Stimulated activated CD8-positive, alpha-beta memory T cell treated with anti-CD3 and anti-CD28 coated beads, Interleukin-12 subunit alpha, Interleukin-12 subunit beta, amount 100 ng/mL, for 1 hour (primary cell): ENCODE data around the gene EHBP1L1.

Experiments
- DNase-seq: peaks from one replicate; pipeline ENCODE4 v3.0.0-alpha.2; 2020; ENCODE audit warnings: low read depth

Gene EHBP1L1

DNA sequence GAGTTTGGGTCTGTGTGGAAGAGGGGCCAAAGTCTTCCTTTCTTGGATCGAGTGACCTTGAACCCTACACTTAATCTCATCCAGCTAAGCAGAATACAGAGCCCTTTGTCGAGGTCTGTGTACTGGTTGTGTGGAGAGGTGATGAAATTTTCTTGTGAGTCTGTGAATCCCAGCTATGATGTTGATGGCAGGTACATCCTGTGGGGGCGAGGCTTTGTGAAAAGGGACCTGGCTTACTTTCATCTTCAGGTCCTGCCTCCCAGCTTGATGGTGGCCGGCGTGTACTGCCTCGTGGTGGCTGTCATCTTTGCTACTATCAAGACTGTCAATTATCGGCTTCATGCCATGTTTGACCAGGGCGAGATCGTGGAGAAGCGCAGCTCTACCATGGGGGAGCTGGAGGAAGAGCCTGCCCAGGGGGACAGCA is 40.7 kb downstream of the EHBP1L1 start:
- DNase-seq, result no peak

DNA sequence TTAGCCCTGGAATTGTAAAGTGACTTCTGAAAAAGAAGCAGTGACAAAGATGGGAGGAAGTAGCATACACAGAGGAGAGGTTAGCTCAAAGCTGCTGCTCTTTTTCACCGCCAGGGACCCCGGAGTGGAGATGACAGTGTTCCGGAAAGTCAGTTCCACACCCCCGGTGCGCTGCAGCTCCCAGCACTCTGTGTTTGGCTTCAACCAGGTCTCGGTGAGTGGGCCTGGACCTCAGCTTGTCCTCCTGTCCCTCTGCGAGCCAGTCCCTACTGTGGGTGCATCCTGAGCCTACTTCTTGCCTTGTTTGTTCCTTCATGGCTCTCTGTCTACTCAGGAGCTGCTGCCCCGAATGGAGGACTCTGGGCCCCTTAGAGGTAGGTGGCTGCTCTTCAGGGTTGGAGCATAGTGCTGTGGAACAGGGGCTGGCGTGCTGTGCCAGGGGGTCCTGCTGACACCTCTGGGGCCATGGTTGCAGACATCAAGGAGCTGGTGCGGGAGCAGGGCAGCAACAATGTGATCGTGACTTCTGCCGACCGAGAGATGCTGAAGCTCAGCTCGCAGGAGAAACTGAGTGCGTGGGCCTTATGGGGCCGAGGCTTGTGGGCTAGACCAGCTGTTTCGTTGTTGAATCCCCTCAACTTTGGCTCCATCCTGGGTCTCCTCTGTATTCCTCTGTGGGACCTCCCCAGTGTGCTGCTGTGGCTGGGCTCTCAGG is 41.4 kb downstream of the EHBP1L1 start:
- no peak for DNase-seq

DNA sequence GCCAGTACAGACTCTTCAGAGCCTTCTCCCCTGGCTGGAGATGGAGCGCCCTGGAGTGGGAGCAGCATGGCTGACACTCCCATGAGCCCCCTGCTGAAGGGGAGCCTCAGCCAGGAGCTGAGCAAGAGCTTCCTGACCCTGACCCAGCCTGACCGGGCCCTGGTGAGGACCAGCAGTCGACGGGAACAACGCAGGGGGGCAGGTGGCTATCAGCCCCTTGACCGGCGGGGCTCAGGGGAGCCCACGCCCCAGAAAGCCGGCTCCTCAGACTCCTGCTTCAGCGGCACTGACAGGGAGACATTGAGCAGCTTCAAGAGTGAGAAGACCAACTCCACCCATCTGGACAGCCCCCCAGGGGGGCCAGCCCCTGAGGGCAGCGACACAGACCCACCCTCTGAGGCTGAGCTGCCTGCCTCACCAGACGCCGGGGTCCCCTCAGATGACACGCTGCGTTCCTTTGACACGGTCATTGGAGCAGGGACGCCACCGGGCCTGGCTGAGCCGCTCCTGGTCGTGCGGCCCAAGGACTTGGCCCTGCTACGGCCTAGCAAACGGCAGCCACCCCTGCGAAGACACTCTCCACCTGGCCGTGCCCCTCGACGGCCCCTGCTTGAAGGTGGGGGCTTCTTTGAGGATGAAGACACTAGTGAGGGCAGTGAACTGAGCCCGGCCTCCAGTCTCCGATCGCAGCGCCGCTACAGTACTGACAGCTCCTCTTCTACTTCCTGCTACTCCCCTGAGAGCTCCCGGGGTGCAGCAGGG is 42.3 kb downstream of the EHBP1L1 start:
- no peak for DNase-seq

DNA sequence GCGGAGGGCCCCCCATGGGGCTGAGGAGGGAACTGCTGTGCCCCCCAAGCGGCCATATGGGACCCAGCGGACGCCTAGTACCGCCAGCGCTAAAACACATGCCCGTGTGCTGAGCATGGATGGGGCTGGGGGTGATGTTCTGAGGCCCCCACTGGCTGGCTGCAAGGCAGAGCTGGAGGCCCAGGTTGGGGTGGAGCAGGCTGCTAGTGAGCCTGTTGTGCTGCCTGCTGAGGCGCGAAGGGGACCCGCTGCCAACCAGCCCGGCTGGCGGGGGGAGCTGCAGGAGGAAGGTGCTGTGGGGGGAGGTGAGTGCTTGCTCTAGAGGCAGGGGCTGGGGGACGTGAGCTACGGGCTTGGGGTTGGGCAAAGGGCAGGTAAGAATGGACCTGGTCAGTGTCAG is 42.9 kb downstream of the EHBP1L1 start:
- DNase-seq, result no peak

DNA sequence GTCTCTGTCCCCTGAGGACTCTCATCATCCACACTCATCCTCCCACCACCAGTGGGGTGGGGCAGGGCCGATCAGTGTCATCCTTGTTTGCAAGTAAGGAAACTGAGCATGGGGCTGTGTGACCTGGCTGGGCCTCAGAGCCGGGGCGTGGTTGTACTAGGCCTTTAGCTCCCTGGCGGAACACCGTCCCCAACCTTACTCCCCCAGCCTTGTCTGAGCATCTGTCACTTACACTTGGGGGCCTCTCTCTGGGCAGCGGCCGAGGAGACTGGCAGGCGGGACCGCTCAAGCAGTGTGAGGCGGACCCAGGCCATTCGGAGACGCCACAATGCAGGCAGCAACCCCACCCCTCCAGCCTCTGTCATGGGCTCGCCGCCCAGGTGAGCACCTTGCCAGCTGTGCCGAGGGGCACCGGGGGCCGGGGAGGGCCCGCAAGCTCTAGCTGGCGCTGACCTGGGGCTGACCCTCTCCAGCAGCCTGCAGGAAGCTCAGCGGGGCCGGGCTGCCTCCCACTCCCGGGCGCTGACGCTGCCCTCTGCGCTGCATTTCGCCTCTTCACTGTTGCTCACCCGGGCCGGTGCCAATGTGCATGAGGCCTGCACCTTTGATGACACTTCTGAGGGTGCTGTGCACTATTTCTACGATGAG is 43.6 kb downstream of the EHBP1L1 start:
- DNase-seq, result no peak

DNA sequence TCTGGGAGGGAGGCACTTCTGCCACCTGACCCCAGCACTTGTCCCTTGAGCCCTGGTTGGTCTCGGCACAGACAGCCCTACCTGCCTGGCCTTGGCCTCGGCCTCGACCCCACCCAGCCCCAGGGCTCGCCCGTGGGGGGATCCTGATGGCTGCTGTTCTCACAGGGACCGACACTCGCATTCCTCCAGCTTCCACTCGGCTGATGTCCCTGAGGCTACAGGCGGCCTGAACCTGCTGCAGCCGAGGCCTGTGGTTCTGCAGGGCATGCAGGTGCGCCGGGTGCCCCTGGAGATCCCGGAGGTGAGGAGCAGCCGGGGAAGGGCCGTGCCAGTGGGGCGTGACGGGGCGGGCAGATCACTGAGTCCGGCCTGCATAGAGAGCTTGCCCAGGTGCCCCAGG is 44.8 kb downstream of the EHBP1L1 start:
- DNase-seq, result no peak

DNA sequence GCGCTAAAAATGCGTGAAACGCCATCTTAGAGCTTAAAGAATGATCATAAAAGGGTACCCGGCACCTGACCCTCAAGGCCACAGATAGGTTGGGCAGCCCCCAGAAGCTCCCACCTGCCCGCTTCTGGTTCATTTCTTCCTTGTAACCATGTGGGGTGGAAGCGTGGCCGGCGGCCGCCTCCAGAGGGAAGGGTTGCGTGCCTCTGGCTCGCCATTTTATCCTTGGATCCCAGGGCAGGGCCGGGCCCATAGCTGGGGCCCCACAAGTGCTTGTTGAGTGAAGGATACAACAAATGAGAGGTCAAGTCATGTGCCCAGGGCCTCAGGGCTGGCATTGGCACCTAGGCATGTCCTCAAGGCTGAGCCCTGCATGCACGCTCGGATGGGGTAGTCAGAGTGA is 45.6 kb downstream of the EHBP1L1 start:
- no peak for DNase-seq

DNA sequence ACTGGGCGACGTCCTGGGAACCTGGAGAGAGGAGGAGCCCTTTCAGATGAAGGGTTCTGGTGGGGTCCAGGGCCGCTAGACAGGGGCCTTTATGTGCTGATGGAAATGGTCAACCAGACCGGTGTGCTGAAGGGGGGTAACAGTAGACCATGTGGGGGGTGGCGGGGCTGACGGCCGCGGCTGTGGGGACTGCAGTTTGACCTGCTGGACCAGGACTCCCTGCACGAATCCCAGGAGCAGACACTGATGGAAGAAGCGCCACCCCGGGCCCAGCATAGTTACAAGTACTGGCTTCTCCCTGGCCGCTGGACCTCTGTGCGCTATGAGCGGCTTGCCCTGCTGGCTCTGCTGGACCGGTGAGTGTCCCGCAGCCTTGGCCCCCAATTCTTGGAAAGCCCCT is 46.2 kb downstream of the EHBP1L1 start:
- no peak for DNase-seq

DNA sequence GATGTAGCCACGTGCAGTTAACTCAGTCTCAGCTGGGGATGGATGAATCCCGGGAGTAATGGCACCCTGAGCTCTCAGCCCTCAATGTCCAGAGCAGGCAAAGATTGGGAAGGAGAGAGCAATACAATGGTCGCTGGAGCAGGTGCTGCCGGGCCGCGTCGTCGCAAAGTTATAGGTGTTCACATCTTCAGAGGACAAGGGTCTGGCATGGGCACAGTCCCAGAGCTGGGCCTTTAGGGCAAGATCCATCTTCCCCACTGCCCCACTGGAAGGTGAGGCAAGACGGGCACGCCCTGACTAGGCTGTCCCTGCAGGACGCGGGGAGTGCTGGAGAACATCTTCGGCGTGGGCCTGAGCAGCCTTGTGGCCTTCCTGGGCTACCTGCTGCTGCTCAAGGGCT is 47.3 kb downstream of the EHBP1L1 start:
- no peak for DNase-seq

DNA sequence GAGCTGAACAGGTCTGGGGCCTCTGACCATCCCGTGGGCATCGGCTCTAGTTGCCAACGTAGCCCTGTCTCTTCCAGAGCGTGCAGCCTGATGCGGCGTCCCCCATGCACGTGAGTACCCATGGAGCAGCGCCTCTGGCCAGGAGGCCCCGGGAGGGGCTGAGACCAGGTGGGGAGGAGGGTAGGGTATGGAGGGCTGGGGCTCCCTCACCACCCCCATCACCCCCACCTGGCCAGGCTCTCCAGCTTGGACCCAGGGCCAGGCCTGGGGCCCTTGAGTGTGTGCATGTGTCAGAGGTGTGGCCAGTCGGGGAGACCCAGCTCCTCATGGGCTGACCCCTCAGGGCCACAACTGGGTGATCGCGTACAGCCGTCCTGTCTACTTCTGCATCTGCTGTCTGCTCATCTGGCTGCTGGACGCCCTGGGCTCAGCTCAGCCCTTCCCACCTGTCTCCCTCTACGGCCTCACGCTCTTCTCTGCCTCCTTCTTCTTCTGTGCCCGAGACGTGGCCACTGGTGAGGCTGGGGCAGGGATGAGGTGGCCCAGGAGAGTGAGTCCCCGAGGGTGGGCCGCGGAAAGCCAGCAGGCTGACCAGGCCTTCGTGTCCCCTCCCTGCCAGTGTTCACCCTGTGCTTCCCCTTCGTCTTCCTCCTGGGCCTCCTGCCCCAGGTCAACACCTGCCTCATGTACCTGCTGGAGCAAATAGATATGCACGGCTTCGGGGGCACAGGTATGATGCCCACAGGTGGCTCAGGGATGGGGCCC is 48.2 kb downstream of the EHBP1L1 start:
- no peak for DNase-seq

DNA sequence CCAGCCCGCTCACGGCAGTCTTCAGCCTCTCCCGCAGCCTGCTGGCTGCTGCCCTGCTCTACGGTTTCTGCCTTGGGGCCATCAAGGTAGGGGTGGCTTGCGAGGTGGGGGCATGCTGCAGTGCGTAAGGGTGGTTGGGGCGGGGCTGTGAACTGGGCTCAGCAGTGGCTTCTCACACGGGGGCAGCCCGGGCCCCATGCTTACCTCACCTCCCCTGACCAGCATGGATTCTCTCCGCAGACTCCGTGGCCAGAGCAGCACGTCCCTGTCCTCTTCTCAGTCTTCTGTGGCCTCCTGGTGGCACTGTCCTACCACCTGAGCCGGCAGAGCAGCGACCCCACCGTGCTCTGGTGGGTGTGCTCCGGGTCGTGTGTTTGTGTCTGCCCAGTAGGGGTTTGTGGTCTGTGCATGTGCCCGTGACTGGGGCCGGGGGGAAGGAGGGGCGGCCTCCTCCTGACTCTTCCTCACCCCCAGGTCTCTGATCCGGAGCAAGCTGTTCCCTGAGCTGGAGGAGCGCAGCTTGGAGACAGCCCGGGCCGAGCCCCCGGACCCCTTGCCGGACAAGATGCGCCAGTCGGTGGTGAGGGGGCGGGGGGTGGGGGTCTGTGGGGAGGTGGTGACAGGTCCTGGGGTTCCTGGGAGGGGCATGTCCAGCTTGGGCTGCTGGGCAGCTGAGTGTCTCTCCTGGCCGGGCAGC is 49.2 kb downstream of the EHBP1L1 start:
- no peak for DNase-seq

DNA sequence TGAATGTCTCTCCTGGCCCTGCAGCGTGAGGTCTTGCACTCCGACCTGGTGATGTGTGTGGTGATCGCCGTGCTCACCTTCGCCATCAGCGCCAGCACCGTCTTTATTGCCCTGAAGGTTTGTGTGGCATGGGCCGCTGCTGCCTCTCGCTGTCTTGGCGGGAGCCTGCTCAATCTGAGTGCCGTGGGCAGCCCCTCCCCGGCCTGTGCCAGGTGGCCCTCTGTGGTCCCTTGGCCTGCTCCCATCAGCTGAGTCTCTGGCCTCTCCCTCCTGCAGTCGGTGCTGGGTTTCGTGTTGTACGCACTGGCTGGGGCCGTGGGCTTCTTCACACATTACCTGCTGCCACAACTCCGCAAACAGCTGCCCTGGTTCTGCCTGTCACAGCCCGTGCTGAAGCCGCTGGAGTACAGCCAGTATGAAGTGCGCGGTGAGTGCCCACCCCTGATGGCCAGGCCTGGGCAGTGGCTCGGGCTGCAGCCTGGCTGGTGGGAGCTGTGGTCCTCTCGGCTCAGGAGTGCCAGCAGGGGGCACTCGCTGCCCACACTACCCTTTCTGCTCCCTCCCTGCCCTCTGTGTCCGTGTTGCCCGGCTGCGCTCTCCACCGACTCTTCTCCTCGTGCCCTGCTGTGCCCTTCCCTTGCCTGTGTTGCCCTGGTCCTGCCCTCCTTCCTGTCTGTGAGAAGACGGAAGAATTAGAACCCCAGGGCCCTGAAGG is 49.9 kb downstream of the EHBP1L1 start:
- DNase-seq, result no peak

DNA sequence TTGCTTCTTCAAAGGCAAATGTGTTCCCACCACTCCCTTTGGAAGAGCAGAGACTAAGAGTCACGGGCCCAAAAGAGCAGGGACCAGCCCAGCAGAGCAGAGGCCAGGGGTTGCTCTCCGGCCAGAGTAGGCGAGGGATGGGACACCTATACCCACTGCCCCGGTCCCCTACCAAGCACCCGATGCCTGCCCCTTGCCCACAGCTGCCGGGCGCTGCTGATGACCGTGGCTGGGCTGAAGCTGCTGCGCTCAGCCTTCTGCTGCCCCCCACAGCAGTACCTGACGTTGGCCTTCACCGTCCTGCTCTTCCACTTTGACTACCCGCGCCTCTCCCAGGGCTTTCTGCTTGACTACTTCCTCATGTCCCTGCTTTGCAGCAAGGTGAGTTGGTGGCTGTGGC is 51.3 kb downstream of the EHBP1L1 start:
- DNase-seq, result no peak

DNA sequence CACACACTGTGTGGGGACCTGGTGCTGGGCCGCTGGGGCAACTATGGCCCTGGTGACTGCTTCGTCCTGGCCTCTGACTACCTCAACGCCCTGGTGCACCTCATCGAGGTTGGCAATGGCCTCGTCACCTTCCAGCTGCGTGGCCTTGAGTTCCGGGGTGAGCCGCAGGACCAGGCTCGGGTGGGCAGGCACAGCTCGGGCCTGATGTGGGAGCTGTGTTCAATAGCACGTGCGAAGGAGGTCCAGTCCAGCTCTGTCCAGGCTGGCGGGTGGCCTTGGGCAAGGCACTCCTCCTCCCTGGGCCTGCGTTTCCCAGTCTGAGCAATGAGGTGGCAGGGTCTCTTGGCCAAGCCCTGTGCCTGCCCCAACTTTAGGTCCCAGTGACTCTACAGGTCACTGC is 53.7 kb downstream of the EHBP1L1 start:
- no peak for DNase-seq

DNA sequence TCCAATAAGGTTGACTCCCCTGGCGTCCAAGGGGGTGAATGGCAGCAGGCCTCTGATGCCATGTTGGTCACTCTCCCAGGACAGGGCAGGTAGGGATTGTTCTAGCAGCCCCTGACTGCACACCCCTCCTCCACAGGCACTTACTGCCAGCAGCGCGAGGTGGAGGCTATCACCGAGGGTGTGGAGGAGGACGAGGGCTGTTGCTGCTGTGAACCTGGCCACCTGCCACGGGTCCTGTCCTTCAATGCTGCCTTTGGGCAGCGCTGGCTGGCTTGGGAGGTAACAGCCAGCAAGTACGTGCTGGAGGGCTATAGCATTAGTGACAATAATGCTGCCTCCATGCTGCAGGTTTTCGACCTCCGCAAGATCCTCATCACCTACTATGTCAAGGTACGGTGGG is 54.4 kb downstream of the EHBP1L1 start:
- DNase-seq, result no peak

DNA sequence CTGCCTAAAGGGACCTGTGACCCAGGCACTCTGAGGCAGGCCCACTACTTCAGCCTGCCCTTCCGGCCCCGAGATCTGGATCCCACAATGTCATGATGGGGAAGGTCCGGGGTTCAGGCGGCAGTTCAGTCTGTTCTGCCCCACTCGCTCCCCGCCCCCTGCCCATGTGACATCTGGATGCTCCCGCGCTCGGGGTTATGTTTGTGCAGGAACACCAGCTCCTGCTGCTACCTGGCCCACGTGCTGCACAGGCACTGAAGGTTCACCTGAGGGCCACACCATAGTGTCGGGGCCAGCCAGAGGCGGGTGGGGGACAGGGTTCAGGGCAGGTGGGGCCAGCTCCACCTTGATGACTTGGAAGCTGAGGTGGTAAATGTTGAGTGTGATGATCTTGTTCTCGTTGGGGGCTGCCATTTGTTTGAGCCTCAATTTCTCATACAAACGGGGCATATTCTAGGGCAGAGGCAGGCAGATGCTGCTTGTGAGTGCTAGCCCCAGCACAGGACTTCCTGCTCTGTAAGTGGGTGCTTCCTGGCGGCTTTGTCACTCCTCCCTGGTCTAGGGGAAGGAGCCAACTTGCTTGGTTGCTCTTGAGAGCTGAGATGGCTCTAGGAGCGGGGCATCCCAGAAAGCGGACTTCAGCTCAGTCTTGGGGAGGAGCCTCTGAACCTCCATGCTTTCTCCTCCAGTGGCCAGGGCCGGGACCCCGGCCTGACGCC is 57.7 kb downstream of the EHBP1L1 start:
- no peak for DNase-seq

DNA sequence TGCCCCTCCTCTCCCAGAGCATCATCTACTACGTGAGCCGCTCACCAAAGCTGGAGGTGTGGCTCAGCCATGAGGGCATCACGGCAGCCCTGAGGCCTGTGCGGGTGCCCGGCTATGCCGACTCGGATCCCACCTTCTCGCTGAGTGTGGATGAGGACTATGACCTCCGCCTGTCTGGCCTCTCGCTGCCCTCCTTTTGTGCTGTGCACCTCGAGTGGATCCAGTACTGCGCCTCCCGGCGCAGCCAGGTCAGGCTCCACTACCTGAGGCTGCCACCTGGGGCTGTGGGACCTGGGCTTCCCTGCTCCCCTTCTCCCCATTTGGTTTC is 58.2 kb downstream of the EHBP1L1 start:
- DNase-seq, result no peak

DNA sequence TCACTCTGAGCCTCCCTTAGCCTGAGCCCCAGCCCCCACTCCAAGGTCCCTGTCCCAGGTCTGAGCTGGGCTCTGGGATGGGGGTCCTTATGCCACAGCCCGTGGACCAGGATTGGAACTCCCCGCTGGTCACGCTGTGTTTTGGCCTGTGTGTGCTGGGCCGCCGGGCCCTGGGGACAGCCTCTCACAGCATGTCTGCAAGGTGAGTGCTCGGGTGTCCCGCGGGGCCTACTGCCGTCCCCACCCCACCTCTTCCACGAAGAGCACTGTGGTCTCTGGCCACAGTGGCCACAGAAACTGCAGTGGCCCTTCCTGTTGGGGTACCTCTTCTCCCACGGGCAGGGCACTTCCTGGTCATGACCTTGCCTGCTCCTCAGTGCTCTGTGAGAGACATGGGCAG is 58.6 kb downstream of the EHBP1L1 start:
- no peak for DNase-seq

DNA sequence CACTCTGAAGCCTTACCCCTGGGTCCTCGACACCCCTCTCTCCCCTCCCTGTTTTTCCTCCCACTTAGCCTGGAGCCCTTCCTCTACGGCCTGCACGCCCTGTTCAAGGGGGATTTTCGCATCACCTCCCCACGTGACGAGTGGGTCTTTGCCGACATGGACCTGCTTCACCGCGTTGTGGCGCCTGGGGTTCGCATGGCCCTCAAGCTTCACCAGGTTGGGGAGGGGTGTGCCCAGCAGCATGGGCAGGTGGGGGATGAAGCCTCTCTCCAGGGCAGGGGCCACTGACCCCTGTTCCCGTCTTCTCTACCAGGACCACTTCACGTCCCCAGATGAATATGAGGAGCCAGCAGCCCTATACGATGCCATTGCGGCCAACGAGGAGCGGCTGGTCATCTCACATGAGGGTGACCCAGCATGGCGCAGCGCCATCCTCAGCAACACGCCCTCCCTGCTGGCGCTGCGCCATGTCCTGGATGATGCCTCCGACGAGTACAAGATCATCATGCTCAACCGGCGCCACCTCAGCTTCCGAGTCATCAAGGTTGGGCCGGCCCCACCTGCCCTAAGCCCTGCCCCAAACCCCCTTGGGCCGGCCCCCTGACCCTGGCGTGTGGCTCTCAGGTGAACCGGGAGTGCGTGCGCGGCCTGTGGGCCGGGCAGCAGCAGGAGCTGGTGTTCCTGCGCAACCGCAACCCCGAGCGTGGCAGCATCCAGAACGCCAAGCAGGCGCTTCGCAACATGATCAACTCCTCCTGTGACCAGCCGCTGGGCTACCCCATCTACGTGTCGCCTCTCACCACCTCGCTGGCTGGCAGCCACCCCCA is 59.3 kb downstream of the EHBP1L1 start:
- no peak for DNase-seq
